HepG2 (cell line): ENCODE results near the gene CADM2.

ENCODE experiments used
- GABPA ChIP-seq, 2 experiments: IDR thresholded peaks; 2 replicates each; pipeline ENCODE4 v1.6.1; 2011 to 2016; ENCODE audit warnings: low read depth in 2 of 2, low read length in 1 of 2, missing biosample characterization in 1 of 2, missing genetic modification characterization in 1 of 2
- TFDP1 ChIP-seq: IDR thresholded peaks from 2 replicates; pipeline ENCODE4 v1.6.1; 2016; ENCODE audit warnings: missing compliant biosample characterization, missing genetic modification reagents, borderline replicate concordance

- no peak for TF ChIP-seq GABPA (IDR thresholded peaks at IDR 0.05; ENCODE audit: low read depth, low read length)
- TF ChIP-seq GABPA (CRISPR knock-in tag; IDR thresholded peaks at IDR 0.05; ENCODE audit: low read depth) = no peak
- TF ChIP-seq TFDP1 (CRISPR knock-in tag) = no peak
Measured at GRCh38 chr3:86029590-86029989, 1070.8 kb downstream of the CADM2 start.
